Smooth muscle cell (in vitro differentiated cells): Measurements from ENCODE around the gene VPS11. TPM values are rescaled to one million over a fixed set of nuclear protein-coding genes. Genes with fewer than 3 reads are reported as not detected.
"Not testable (repeated sequence)": the region's sequence is repeated elsewhere in the genome, so short reads cannot be mapped to it uniquely, and the experiment has no call there.

Experiments used
- DNase-seq: peaks from one replicate; lab custom pipeline; 2025; ENCODE audit not compliant: unreplicated experiment; lab: John Stamatoyannopoulos, UW
- H2AFZ ChIP-seq: fragments of 200-600 bp; sonication (generic); 2 replicates; pipeline ENCODE4 v1.6.0; 2016; ENCODE audit warnings: antibody characterized with exemption, low read depth, mild to moderate bottlenecking
- H3F3A ChIP-seq: fragments of 200-600 bp; sonication (generic); 2 replicates; pipeline ENCODE4 v1.6.0; 2017; ENCODE audit warnings: antibody characterized with exemption, low read depth
- H3K27ac ChIP-seq: fragments of 200-600 bp; sonication (generic); 2 replicates; pipeline ENCODE4 v1.5.1; 2016; ENCODE audit warnings: low read depth, mild to moderate bottlenecking
- H3K27me3 ChIP-seq: fragments of 200-600 bp; sonication (generic); 2 replicates; pipeline ENCODE4 v1.6.1; 2016; ENCODE audit warnings: low read depth, mild to moderate bottlenecking
- H3K36me3 ChIP-seq: fragments of 200-600 bp; sonication (generic); 2 replicates; pipeline ENCODE4 v1.5.1; 2016; ENCODE audit warnings: low read depth
- H3K4me1 ChIP-seq: fragments of 200-600 bp; sonication (generic); 2 replicates; pipeline ENCODE4 v1.5.1; 2016; ENCODE audit warnings: low read depth
- H3K4me2 ChIP-seq: fragments of 200-600 bp; sonication (generic); 2 replicates; pipeline ENCODE4 v1.6.0; 2016; ENCODE audit warnings: mild to moderate bottlenecking
- H3K4me3 ChIP-seq: fragments of 200-600 bp; sonication (generic); 2 replicates; pipeline ENCODE4 v1.5.1; 2016; ENCODE audit warnings: mild to moderate bottlenecking
- H3K79me2 ChIP-seq: fragments of 200-600 bp; sonication (generic); 2 replicates; pipeline ENCODE4 v1.6.0; 2016; ENCODE audit warnings: low read depth, mild to moderate bottlenecking
- H3K9ac ChIP-seq: fragments of 200-600 bp; sonication (generic); 2 replicates; pipeline ENCODE4 v1.6.0; 2016; ENCODE audit warnings: low read depth
- H3K9me3 ChIP-seq: fragments of 200-600 bp; sonication (generic); replicated peaks from 2 replicates; pipeline ENCODE4 v1.5.1; 2016; ENCODE audit warnings: low read depth
- H4K20me1 ChIP-seq: fragments of 200-600 bp; sonication (generic); 2 replicates; pipeline ENCODE4 v1.6.0; 2016; ENCODE audit warnings: low read depth
- CTCF ChIP-seq: fragments of 200-600 bp; sonication (generic); IDR thresholded peaks from 2 replicates; pipeline ENCODE4 v1.5.1; 2017; ENCODE audit warnings: borderline replicate concordance, mild to moderate bottlenecking, antibody characterized with exemption; ENCODE audit not compliant: insufficient read depth, poor library complexity, severe bottlenecking
- WGBS: methylation state at CpG from one replicate; pipeline ENCODE4 v1.1.7; 2016; ENCODE audit warnings: low lambda C conversion rate; 5-methylcytosine and 5-hydroxymethylcytosine counted together
- polyA plus RNA-seq: library from polyadenylated mRNA; unstranded; fragments of >200 nt; fragmentation: Nextera tagmentation; extraction: Ambion mirVana; gene quantifications from 2 replicates; pipeline ENCODE4 v1.2.1, GENCODE V29; 2016
- total RNA-seq: library from RNA; depleted of rRNA; stranded (reverse); fragments of >200 nt; gene quantifications from 2 replicates; pipeline ENCODE4 v1.2.3, GENCODE V29; 2014

The VPS11 gene
- total and polyA plus RNA-seq, 2 experiments from 2014 or later = 33.1 to 33.8 TPM

GRCh38 chr11:119030329-119031047, 37.1 kb upstream of the VPS11 start, which contains the start of gene SLC37A4:
TSS of gene SLC37A4 (minus strand) at chr11:119030877.
- Histone ChIP-seq H3K36me3 (no peaks in the 10 kb centered on the region), H3F3A (peaks cover 9% of the 10 kb centered on the region), H3K4me2 (peak within 1 kb of the TSS; percentile 91), H3K9me3 (no peaks in the 10 kb centered on the region), H3K79me2 (no peaks in the 10 kb centered on the region), H4K20me1 (no peaks in the 10 kb centered on the region), H3K4me1 (peaks cover 17% of the 10 kb centered on the region), H3K9ac (peak within 1 kb of the TSS; percentile 13), H3K27ac (peak within 1 kb of the TSS; percentile 45), H3K27me3 (no peaks in the 10 kb centered on the region), H3K4me3 (peak within 1 kb of the TSS; percentile 65), H2AFZ (peak within 1 kb of the TSS; percentile 82)
- peak; percentile 87 for DNase-seq
- WGBS = 1% methylated on average over 48 of the region's 67 CpGs
- TF ChIP-seq CTCF = peak; percentile 70

GRCh38 chr11:119031912-119032280, 35.7 kb upstream of the VPS11 start:
- Histone ChIP-seq H3F3A (peaks cover 6% of the 10 kb centered on the region), H3K4me2 (no peak overlapping the region), H3K79me2 (no peaks in the 10 kb centered on the region), H3K36me3 (no peaks in the 10 kb centered on the region), H3K9me3 (no peaks in the 10 kb centered on the region), H3K4me1 (peaks cover 17% of the 10 kb centered on the region), H3K9ac (no peak overlapping the region), H3K27ac (no peak overlapping the region), H4K20me1 (no peaks in the 10 kb centered on the region), H3K4me3 (no peak overlapping the region), H2AFZ (peak overlapping the region; percentile 51), H3K27me3 (no peaks in the 10 kb centered on the region)
- no peak for DNase-seq
- WGBS = 86% methylated on average over 9 of the region's 9 CpGs
- no peak for TF ChIP-seq CTCF

- H2AFZ ChIP-seq, H3K9me3 ChIP-seq, H3K9ac ChIP-seq, H3K27ac ChIP-seq, H3K36me3 ChIP-seq, H3F3A ChIP-seq, H3K4me3 ChIP-seq, H3K79me2 ChIP-seq, DNase-seq, H3K27me3 ChIP-seq, H4K20me1 ChIP-seq, H3K4me2 ChIP-seq: not testable (repeated sequence)
- peaks cover 16% of the 10 kb centered on the region for H3K4me1 ChIP-seq
- 91% methylated on average over 10 of the region's 10 CpGs for WGBS
These were observed 34.2 kb upstream of the VPS11 start for GRCh38 chr11:119033421-119033820.

GRCh38 chr11:119034813-119035212, 32.8 kb upstream of the VPS11 start:
- Histone ChIP-seq H3K4me2 (no peak overlapping the region), H2AFZ (no peak overlapping the region), H3K9ac (no peak overlapping the region), H4K20me1 (no peaks in the 10 kb centered on the region), H3K4me1 (peaks cover 2% of the 10 kb centered on the region), H3F3A (no peaks in the 10 kb centered on the region), H3K36me3 (no peaks in the 10 kb centered on the region), H3K79me2 (no peaks in the 10 kb centered on the region), H3K27me3 (no peaks in the 10 kb centered on the region), H3K9me3 (no peaks in the 10 kb centered on the region), H3K4me3 (no peak overlapping the region), H3K27ac (no peak overlapping the region)
- no peak for TF ChIP-seq CTCF
- no peak for DNase-seq
- 88% methylated on average over 3 of the region's 3 CpGs for WGBS
